NCI-H187 (cell line): Measurements from ENCODE around the gene TMEM95.

Experiments
- DNase-seq, 2 experiments: peaks; one replicate each; lab custom pipeline; 2025; lab: John Stamatoyannopoulos, UW

TMEM95 gene

GRCh38 chr17:7404737-7405349, 49.9 kb downstream of the TMEM95 start:
- DNase-seq, result no peak

DNA sequence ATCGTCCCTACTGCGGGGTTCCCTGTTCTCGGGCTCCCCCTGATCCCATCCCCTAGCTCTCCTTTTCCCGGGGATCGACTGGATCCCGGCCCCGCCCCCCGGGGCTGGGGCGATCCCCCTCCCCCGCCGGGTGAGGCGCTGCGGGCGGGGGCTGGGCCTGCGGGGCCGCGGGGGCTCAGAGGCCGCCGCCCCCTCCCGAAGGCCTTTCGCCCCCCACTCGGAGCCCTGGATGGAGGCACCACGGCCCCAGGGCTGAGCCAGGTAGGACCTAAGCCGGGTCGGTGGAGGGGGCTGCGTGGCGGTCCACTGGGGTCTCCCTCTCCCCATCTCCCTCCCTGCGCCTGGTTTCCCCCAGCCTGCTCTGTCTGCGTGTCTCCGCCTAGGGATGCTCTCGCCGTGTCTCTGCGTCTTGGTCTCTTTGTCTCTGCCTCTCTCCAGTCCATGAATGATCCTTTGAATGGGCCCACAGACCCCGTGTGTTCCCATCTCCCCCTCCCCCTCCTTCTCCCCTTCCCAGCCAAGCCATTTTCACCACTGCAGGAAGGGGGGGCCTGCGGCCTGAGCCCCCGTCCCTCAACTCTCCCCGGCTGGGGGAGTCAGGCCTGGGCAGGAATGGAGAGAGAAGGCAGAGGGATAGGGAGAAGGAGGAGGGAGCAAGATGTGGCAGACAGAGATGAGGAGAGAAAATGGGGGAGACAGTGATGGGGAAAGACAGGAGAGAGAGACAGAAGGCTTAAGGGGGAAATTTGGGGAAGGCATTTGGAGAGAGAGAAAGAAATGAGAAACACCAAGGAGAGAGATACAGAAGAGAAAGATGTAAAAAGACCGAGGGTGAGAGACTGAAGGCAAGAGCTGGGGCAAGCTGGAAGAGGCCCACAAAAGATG, 50.6 kb downstream of the TMEM95 start:
- DNase-seq, result no peak

GRCh38 chr17:7406235-7406825, 51.4 kb downstream of the TMEM95 start:
- no peak for DNase-seq
